ENCODE data around the gene OAS2.

GRCh38 chr12:112967306-112967705 is 11.0 kb upstream of the OAS2 start:
- TF ChIP-seq CTCF (IDR thresholded peaks at IDR 0.05; ENCODE audit: insufficient read depth, low read length, poor library complexity, severe bottlenecking) (no peak), EZH2phosphoT487 (conservative IDR thresholded peaks at IDR 0.05; ENCODE audit: low read length) (no peak)

Measured in SU-DHL-6 (cell line).